Superior temporal gyrus (tissue), 1 donor: ENCODE measurements around the gene ARHGEF4.

ENCODE experiments used
- DNase-seq: peaks from one replicate; pipeline ENCODE4 v3.0.0-alpha.2; 2016; ENCODE audit errors: extremely low spot score

ARHGEF4 gene

DNA sequence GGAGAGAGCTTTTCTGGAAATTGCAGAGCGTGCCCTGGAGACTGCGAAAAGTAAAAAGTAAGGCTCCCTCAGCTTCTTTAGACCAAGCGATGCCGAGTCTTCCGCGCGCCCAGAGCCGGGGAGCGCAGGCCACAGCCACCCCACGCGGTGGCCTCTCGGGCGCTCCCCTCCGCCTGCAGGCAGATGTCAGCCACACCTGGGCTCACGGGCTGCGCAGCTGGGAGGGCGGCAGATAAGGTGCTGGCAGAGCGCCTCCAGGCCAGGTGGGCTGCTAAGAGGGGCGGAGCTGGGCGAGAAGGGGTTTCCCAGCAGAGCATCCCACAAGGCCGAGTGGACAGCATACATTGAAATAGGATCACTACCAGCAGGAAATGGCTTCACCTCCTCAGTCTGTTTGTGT is 81.7 kb downstream of the ARHGEF4 start:
- no peak for DNase-seq

DNA sequence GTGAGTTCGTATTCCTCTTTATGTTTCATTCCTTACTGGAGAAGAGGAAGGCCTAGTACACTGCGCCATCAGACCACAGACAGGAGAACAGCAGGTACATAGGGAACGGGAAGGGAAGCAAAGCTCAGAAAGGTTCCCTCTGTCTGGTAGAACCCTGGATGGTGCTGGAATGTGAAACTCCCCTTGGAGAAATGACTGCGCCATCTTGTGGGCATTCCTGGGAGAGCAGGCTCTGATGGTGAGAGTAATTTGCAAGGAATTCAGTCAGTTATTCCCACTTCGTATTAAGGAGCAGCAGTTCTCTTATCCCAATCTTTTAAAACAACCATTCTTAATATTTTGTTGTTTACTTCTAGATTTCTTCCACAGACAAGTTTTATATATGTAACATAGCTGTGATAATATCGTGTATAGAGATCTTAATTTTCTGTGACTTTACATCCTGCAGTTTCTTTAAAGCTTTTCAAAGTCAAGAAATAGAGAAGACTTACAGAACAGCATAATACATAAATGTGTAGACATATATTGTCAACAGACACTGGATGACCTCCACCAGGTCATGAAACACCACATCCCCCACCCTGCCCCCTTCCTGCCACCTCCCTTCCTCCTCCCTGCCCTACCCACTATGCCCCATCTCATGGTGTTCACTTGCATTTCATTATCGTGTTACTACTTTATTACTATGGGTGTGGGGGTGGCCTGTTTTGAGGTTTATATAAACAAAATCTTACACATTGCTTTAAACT is 83.9 kb downstream of the ARHGEF4 start:
- DNase-seq = peak; percentile 97

DNA sequence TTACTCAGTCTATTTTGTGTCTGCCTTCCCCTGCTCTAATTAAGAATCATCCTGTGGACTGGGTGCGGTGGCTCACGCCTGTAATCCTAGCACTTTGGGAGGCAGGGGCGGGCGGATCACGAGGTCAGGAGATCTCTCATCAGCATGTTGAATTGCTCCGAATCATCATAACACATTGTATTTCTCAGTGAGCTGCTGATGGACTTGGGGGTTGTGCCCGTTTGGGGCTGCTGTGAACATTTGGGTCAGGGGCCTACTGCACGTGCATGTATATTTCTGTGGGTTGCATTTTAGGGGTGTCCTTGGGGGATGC is 84.4 kb downstream of the ARHGEF4 start:
- no peak for DNase-seq

DNA sequence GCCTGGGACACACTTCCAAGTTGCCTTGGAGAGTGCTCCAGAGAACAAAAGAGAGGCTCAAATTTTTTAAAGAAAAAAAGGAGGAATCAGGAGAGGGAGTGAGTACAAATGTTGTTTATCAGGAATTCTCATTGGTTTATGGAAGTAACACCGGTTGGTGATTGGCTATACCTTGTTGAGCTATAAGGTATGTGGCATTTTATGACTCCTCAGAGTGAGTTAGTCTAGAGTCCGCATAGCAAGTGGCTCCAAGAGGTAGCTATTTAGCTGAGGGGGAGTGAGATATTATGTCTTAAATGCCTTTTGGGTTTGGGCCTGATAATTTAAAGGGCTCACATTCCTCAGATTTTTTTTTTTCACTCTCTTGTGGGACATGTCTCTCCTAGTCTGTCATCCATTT is 85.7 kb downstream of the ARHGEF4 start:
- no peak for DNase-seq

DNA sequence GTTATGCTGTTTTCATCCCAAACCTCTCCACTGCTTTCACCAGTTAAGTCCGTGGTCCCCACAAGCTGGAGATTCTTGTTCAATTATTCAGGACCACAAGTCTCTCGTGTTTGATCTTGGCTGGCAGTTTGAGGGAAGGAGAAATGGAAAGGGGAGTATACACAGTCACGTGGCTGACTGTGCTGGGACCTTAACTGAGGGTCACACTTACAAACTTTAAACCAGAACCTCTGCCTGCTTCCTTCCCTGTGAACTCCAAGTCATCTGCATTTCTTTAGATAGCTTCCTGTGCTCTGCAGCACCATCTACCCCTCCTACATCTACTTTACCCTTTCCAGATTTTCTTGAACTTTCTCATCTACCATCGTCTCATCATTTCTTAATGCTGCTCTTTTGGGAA is 91.7 kb downstream of the ARHGEF4 start:
- DNase-seq = no peak

DNA sequence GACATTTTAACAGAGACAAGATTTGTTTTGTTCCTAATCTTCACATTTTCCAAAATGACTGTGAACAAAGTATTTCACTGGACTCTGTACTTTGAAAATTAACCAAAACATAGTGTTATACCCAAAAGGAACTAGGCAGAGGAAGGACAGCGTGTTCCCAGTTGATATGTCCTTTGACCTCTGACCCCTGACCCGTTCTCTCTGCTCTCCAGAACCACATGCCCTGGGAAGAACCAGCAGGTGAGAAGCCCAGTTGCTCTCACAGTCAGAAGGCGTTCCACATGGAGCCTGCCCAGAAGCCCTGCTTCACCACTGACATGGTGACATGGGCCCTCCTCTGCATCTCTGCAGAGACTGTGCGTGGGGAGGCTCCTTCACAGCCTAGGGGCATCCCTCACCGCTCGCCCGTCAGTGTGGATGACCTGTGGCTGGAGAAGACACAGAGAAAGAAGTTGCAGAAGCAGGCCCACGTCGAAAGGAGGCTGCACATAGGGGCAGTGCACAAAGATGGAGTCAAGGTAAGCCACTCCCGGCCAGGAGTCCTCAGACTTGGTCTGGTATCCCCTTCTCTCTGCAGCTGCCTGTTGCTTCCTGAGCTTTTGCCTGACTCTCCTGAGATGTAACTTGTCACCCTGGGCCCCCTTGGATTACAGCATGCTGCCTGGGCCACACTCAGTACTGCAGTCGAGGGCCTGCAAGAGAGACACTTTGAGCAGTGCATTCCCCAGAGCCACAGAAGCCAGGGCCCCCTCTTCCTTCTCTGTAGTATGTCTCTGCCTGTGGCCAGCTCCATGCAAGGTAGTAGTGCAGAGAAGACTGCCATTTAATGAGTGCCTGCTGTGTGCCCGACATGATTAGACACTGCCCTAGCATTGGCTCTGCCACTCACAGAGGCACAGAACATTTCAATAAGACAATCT is 94.3 kb downstream of the ARHGEF4 start:
- no peak for DNase-seq

DNA sequence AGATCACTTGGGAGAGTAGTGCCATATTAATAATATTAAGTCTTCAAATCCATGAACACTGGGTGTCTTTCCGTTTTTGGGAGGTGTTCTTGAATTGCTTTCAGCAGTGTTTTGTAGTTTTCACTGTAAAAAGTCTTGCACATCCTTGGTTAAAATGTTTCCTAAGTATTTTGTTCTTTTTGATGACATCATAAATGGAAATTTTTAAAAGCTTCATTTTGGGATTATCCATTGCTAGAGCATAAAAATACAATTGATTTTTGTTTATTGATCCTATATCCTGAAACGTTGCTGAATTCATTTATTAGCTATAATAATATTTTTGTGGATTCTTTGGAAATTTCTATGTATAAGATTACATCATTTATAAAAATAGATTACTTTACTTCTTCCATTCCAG is 96.8 kb downstream of the ARHGEF4 start:
- DNase-seq = no peak

DNA sequence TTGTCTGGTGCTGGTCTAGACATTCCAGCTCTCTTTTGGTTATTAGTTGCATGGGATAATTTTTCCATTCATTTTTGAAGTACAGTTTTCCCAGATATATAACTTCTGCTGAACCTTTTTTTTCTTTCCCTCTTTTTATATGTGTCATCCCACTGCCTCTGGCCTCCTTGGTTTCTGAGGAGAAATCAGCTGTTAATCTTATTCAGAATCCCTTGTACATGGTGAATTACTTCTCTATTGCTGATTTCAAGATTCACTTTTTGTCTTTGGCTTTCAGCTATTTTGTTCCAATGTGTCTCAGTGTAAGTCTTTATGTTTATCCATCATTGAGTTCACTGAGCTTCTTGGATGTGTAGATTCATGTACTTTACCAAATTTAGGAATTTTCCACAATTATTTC is 99.7 kb downstream of the ARHGEF4 start:
- DNase-seq = no peak

DNA sequence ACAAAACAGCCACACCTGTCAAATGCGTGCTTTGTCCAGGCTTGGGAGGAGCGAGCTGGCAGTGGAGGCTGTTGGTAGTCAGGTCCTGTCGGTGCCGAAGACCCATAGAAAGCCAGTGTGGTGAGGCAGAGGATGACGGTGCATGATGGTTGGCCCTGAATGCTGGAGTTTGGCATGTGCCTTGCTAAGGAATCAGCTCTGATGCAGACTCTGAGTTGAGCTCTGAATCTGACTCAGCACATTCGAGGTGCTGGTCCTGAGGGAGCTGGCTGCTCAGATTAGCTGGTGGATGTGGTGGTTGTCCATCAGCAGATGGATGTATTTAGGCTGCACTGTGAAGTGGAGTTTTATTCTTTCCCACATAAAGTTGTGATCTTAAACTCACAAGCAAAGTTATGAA is 111.3 kb downstream of the ARHGEF4 start:
- no peak for DNase-seq

DNA sequence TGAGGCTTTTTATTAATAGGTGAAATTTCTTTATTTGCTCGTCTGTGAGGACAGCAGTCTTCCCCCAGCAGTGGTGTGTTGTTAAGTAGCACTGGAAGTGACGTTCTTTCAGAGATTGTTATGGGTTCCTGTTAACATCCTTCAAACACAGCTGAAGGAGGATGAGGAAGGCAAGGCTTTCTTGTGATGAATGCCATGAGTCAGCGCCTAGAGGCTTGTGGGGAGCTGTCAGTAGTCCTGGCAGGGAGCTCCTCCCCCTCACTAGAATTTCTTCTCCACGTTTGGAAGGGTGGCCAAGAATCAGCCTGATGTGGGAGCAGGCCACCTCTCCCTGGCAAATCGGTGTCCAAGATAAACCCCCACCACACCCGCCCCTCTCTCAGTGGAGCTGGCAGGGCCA is 113.2 kb downstream of the ARHGEF4 start:
- DNase-seq = no peak

DNA sequence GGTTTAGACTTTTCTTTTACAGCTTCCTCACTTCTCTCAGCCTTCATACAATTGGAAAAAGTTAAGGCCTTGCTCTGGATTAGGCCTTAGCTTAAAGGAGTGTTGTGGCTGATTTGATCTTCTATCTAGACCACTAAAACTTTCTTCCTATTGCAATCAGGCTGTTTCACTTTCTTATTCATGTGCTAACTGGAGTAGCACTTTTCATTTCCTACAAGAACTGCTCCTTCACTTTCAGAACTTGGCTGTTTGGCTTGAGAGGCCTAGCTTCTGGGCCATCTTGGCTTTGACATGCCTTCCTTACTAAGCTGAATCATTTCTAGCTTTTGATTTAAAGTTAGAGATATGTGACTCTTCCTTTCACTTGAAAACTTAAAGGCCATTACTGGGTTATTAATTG is 114.3 kb downstream of the ARHGEF4 start:
- no peak for DNase-seq

DNA sequence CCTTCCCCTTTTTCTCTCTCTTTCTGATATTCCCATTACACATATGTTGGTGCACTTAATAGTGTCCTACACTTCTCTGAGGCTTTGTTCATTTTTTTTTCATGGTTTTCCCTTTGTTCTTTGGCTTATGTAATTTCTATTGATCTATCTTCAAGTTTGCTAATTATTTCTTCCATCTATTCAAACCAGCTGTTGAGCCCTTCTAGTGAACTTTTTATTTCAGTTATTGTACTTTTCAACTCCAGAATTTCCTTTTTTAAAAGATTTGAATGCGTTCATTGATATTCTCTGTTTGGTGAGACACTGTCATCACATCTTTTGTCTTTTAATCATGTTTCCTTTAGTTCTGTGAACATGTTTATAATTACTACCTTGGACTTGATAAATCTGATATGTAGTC is 118.2 kb downstream of the ARHGEF4 start:
- DNase-seq = no peak

DNA sequence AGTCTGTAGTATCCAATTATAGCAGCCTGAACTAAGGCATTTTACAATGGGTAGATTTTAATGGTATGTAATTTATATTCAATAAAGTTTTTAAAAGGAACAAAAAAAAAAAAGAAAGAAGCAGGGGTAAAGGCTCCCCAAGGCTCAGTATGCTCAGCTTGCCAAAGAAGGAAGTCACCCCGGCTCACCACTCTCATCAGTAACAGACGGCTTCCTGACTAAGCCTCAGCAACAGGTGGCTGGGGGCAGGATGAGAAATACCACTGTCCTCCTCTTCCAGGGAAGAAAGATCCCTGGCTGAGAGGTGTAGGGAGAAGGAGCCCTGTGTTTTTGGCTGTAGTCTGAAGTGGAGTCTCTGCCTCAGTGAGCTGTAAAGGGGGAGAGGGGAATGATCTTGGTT is 121.2 kb downstream of the ARHGEF4 start:
- no peak for DNase-seq

DNA sequence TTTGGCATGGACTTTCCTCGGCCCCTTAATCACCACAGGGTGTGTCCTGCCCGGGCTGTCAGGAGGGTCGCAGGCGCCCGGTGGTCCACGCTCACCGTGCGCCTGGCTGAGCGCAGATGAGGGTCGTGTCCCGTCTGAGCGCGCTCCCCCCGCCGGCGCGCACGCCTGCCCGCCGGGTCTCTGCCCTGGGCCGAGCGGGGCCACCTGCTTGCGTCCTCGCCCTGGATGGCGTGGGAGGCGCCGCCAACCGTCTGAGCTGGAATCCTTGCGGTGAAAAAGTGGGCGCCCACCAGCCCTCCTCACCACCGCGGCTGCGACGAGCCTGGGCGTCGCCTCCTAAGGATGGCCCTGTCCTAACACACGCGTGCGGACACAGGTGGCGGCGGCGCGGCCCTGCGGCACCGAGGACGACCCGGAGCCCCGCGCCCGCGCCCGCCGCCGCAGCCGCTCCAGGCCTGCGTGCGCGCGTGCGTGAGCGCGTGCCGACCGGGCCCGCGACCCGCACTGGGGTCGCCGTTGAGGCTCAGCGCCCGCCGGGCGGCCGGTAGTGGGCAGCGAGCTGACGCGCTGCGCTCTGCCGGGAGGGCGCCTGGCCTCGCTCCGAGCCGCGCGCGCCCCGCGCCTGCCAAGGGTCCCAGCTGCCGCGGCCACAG is 126.6 kb downstream of the ARHGEF4 start:
- DNase-seq = no peak

DNA sequence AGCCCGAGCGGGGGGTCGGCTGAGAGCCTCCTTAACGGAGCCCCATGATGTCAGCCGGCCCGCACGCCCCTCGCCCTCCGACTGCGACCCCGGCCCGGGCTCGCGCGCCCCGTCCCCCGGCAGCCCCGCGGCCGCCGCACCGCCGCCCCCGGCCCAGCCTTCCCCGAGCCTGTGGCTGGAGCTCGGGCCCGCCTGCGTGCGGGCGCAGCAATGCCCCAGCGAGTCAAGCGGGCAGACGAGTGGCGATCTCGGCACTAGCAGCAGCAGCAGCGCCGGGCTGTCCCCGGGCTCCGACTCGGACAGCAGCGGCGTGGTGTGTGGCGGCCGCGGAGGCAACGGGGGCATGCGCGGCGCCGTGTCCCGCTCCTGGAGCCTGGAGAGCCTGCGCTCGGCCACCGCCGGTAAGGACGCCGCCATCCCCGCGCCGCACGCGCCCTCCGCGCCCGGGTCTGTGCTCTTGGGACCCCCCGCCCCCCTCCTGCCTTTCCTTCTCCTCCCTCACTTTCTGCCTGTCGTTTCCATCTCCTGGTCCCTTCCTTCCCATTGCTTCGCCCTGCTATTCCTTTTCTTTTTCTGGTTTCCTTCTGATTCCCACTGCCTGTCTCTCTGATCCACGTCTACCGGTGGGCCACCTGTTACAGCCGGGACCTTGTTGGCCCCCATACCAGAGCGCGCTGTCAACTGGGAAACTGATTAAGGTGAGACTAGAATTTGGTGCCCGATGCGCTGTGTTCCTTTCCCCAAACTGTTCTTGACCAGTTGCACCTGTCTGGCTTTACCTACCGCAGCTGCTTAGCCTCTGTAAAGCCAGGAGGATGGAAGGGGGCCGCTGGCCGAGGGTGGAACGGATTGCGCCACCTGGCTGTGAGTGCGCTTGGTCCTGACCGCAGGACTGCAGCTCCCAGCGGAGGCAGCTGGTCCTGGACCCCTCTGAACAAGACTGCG is 127.4 kb downstream of the ARHGEF4 start:
- DNase-seq = no peak

DNA sequence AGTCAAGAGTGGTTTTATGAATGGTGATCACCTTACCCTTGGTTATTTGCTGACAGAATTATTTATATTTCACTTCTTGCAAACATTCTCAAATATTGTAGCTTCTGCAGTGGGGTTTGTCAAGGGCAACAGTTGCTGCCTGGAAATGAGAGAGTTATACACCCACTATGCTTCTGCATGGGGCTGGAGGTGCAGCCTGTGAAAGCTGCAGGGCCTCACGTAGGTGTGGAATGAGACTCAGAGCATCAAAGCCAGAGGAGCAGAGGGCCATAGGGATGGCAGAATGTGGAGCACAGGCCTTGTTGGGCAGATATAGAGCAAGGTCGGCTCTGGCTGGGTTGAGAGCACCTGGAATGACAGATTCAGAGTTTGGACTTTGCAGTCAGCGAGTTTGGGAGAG is 128.2 kb downstream of the ARHGEF4 start:
- no peak for DNase-seq

DNA sequence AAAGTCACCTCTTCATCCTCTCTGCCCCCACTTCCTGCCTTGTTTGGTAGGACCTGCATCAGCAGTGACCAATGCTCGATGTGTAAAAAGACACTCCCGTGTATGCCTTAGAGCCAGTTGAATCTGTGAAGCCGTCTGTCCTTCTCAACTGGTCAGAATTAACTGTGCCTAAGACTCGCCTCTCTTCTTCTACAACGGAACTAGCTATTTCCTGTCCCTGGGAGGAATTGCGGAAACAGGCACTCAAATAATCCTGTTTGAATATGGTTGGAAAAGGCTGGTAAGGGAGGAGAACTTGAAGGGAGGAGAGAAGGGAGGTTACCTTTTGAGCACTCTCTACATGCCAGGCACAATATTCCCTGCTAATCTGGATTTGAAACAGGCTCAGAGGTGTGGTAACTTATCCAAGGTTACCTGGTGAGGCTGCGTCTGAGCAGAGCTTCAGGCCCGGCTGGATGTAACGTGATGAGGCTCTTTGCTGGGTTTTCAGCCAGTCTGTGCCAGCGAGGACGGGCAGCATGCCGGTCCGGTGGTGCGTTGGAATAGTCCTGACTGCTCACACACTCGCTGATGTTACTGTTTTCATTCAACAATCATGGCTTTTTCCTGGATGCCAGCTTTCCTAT is 129.5 kb downstream of the ARHGEF4 start:
- DNase-seq = no peak

DNA sequence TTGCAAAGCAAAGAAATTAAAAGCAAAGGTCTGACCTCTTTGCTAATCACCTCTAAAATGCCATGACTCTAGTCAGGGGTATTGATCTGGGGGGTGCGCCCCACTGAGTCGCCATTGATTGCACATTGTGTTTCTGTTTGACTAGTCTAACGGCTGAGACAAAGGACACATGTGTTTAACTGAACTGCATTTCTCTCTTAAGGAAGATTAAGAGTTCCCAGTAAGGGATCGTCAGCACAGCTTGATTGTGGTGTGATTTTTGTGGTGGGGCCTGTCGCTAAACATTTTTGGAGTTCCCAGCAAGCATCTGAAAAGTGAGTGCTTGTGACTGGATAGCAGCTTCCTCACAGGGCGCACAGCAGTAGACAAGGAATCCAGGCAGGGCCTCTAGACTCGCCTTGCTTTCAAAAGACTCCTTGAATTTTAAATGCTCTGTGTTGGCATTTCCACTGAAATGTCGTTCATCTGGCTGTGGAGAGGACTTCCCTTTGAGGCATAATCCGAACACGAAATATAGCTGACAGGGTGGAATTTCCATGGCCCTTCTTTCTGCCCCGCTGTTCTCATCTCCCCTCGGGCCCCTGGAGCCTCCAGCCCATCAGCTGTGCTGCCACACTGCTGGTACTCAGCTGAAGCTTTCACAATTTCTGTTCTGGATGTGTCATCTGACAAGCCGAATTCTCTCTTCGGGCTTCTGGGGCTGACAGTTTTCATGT is 130.2 kb downstream of the ARHGEF4 start:
- no peak for DNase-seq

DNA sequence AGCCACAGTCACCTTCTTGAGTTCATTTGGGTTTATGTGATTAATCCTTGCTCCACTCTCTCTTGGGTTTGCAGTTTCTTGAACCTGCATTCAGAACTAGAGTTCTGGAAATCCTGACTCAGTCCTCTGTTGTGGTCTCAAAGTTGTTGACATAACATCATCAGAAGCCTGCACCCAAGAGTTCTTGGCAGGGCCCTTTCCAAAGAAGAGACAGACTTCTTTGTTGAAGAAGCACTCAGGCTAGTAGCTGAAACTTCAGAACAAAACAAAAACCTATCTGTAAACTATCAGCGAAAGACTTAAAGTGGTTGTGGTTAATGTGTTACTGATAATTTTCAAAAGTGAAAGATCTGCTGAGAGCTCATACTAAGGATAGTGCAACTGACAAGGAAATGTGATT is 135.7 kb downstream of the ARHGEF4 start:
- no peak for DNase-seq

DNA sequence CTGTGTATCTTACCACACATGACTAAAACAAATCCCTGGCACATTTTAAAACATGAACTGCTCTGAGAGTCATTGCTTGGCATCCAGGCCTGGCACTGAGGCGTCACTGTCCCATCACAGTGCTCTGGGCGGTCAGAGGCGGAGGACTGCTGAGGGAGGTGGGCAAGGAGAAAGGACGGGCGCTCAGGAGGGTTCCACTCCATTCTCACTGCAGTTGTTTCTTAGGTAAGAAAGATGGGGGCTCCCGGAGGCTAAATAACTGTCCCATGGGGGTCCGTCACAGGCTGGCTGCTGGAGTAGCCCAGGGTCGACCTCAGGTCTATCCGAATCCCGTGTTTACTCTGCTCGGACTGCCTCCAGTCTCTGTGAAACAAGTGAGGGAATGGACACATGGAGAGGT is 139.0 kb downstream of the ARHGEF4 start:
- no peak for DNase-seq
